ENCODE results near the gene TNK1. TPM values are rescaled to one million over a fixed set of nuclear protein-coding genes. Genes with fewer than 3 reads are reported as not detected.
A peak's percentile ranks its signal among the peaks of the same experiment; 100 is the strongest.

Gene TNK1
- total and polyA plus RNA-seq, 9 of the 15 experiments (the other 6 are each of a cell fraction or from before 2014, with no cell fraction given) = 0.28 to 5.2 (median 2.1) TPM

DNA sequence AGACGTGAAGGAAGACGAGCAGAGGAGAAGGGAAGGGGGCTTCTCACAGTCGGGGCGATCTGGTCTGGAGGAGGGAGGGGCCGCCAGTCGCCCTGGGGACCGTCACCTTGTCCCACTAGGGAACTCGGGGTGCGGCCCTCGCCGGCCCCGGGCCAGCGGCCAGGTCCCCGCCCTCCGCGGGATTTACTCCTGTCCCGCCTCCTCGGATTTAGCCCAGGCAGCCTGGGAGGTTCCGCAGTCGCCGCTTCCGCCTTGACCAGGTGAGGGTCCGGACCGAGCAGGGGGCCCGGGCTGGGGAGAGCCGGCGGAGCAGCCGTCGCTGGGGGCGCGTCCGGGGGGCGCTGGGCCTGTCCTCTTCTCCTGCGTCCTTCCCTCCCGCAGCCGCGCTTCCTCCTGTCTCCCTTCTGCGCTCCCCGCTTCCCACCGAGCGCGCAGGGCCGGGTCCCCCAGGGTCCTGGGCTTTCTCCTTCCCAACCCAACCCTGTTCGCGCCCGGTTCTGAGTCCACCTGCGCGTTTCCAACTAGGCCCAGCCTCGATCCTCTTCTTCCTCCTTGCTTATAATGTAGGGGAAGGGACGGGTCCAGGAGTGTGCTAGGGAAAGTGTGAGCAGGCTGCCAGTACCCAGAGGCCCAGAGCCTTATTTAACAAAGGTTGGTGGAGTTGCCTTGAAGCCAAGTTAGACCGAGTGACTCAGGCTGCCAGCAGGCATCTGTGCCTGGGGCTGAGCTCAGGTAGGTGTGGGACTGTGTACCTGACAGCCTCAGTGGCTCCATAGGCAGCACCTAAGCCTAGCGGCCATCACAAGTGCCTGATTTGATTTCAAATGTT is at the start of gene TNK1 (continued):
- TF ChIP-seq, protein P1, sequence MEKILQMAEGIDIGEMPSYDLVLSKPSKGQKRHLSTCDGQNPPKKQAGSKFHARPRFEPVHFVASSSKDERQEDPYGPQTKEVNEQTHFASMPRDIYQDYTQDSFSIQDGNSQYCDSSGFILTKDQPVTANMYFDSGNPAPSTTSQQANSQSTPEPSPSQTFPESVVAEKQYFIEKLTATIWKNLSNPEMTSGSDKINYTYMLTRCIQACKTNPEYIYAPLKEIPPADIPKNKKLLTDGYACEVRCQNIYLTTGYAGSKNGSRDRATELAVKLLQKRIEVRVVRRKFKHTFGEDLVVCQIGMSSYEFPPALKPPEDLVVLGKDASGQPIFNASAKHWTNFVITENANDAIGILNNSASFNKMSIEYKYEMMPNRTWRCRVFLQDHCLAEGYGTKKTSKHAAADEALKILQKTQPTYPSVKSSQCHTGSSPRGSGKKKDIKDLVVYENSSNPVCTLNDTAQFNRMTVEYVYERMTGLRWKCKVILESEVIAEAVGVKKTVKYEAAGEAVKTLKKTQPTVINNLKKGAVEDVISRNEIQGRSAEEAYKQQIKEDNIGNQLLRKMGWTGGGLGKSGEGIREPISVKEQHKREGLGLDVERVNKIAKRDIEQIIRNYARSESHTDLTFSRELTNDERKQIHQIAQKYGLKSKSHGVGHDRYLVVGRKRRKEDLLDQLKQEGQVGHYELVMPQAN (IDR thresholded peaks at IDR 0.05; ENCODE audit: borderline replicate concordance) = no peak
- TF ChIP-seq GABPB1 (CRISPR knock-in tag; IDR thresholded peaks at IDR 0.05) (0 out of 2 replicates have a peak, but pooled peaks have one; percentile 20), ZNF764 (CRISPR knock-in tag; IDR thresholded peaks at IDR 0.05; ENCODE audit: low read depth) (no peak), ZNF174 (CRISPR knock-in tag; IDR thresholded peaks at IDR 0.05) (no peak), RBFOX2 (IDR thresholded peaks at IDR 0.05; ENCODE audit: low read depth, low read length) (peak; percentile 74), ZNF586 (CRISPR knock-in tag; conservative IDR thresholded peaks at IDR 0.05) (no peak), PHF20 (IDR thresholded peaks at IDR 0.05; ENCODE audit: partially characterized antibody) (peak; percentile 46), POU5F1 (IDR thresholded peaks at IDR 0.05; ENCODE audit: borderline replicate concordance, low read depth, low read length, partially characterized antibody) (no peak), GATAD2B (IDR thresholded peaks at IDR 0.05; ENCODE audit: borderline replicate concordance) (no peak), SOX6 (IDR thresholded peaks at IDR 0.05) (no peak), ZNF134 (CRISPR knock-in tag; conservative IDR thresholded peaks at IDR 0.05) (no peak), NCOR1 (IDR thresholded peaks at IDR 0.05) (no peak), KDM5B (IDR thresholded peaks at IDR 0.05; ENCODE audit: insufficient replicate concordance, low read depth, low read length) (peak; percentile 84), TGIF2 (CRISPR knock-in tag; IDR thresholded peaks at IDR 0.05) (no peak), KDM4B (IDR thresholded peaks at IDR 0.05; ENCODE audit: borderline replicate concordance in 2 of 2, low read depth in 1 of 2) (no peak)
- TF ChIP-seq, protein P2, sequence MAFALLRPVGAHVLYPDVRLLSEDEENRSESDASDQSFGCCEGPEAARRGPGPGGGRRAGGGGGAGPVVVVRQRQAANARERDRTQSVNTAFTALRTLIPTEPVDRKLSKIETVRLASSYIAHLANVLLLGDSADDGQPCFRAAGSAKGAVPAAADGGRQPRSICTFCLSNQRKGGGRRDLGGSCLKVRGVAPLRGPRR (CRISPR knock-in tag; IDR thresholded peaks at IDR 0.05) = no peak
- TF ChIP-seq, protein P3, sequence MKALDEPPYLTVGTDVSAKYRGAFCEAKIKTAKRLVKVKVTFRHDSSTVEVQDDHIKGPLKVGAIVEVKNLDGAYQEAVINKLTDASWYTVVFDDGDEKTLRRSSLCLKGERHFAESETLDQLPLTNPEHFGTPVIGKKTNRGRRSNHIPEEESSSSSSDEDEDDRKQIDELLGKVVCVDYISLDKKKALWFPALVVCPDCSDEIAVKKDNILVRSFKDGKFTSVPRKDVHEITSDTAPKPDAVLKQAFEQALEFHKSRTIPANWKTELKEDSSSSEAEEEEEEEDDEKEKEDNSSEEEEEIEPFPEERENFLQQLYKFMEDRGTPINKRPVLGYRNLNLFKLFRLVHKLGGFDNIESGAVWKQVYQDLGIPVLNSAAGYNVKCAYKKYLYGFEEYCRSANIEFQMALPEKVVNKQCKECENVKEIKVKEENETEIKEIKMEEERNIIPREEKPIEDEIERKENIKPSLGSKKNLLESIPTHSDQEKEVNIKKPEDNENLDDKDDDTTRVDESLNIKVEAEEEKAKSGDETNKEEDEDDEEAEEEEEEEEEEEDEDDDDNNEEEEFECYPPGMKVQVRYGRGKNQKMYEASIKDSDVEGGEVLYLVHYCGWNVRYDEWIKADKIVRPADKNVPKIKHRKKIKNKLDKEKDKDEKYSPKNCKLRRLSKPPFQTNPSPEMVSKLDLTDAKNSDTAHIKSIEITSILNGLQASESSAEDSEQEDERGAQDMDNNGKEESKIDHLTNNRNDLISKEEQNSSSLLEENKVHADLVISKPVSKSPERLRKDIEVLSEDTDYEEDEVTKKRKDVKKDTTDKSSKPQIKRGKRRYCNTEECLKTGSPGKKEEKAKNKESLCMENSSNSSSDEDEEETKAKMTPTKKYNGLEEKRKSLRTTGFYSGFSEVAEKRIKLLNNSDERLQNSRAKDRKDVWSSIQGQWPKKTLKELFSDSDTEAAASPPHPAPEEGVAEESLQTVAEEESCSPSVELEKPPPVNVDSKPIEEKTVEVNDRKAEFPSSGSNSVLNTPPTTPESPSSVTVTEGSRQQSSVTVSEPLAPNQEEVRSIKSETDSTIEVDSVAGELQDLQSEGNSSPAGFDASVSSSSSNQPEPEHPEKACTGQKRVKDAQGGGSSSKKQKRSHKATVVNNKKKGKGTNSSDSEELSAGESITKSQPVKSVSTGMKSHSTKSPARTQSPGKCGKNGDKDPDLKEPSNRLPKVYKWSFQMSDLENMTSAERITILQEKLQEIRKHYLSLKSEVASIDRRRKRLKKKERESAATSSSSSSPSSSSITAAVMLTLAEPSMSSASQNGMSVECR (CRISPR knock-in tag; IDR thresholded peaks at IDR 0.05) = peak; percentile 26; the same call in 1 of the 2 replicates
- TF ChIP-seq, protein P4, sequence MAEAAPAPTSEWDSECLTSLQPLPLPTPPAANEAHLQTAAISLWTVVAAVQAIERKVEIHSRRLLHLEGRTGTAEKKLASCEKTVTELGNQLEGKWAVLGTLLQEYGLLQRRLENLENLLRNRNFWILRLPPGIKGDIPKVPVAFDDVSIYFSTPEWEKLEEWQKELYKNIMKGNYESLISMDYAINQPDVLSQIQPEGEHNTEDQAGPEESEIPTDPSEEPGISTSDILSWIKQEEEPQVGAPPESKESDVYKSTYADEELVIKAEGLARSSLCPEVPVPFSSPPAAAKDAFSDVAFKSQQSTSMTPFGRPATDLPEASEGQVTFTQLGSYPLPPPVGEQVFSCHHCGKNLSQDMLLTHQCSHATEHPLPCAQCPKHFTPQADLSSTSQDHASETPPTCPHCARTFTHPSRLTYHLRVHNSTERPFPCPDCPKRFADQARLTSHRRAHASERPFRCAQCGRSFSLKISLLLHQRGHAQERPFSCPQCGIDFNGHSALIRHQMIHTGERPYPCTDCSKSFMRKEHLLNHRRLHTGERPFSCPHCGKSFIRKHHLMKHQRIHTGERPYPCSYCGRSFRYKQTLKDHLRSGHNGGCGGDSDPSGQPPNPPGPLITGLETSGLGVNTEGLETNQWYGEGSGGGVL (CRISPR knock-in tag; IDR thresholded peaks at IDR 0.05) = no peak
